ENCODE measurements around the gene RAB8B.

DNA sequence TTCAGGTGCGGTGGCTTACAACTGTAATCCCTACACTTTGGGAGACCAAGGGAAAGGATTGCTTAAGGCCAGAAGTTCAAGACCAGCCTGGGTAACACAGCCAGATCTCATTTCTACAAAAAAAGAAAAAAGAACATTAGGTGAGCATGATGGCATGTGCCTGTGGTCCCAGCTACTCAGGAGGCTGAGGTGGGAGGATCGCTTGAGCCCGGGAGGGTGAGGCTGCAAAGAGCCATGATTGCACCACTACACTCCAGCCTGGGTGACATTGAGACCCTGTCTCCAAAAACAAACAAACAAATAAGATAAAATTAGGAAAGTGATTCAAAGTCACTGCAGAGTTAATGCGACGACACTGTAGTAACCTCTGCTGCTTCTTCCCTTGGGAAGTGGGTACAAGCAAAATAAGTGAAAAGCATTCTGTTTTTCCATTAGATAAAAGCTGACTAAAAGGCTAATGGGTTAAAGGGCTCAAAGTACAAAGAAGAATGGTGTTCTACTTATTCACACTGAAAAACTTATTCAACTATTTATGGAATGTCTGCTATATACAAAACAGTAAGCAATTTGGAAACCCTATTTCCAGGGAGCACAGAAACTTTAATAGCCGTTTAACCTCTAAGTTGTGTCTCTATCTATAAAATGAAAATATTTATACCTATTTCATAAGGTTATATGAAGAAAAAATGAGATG is 24.1 kb upstream of the RAB8B start:
- TF ChIP-seq, protein P1, sequence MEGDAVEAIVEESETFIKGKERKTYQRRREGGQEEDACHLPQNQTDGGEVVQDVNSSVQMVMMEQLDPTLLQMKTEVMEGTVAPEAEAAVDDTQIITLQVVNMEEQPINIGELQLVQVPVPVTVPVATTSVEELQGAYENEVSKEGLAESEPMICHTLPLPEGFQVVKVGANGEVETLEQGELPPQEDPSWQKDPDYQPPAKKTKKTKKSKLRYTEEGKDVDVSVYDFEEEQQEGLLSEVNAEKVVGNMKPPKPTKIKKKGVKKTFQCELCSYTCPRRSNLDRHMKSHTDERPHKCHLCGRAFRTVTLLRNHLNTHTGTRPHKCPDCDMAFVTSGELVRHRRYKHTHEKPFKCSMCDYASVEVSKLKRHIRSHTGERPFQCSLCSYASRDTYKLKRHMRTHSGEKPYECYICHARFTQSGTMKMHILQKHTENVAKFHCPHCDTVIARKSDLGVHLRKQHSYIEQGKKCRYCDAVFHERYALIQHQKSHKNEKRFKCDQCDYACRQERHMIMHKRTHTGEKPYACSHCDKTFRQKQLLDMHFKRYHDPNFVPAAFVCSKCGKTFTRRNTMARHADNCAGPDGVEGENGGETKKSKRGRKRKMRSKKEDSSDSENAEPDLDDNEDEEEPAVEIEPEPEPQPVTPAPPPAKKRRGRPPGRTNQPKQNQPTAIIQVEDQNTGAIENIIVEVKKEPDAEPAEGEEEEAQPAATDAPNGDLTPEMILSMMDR (conservative IDR thresholded peaks at IDR 0.05) = no peak
- TF ChIP-seq EZH2 (IDR thresholded peaks at IDR 0.05; ENCODE audit: low read depth) = no peak
